Activated T-cell treated with anti-CD3 and anti-CD28 coated beads for 4 hours (primary cell): Measurements from ENCODE around the gene RAP1GAP2.

Experiments used
- DNase-seq: peaks from one replicate; pipeline ENCODE4 v3.0.0-alpha.2; 2020

Gene RAP1GAP2

DNA sequence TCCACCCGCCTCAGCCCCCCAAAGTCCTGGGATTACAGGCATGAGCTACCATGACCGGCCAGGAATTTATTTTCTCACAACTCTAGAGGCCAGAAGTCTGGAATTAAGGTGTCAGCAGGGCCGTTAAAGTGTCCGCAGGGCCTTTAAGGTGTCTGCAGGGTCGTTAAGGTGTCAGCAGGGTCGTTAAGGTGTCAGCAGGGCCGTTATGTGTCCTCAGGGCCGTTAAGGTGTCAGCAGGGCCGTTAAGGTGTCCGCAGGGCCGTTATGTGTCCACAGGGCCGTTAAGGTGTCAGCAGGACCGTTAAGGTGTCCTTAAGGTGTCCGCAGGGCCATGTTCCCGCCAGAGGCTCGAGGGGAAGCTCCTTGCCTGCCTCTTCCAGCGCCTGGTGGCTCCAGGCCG lies 125.2 kb downstream of the RAP1GAP2 start:
- DNase-seq: no peak

DNA sequence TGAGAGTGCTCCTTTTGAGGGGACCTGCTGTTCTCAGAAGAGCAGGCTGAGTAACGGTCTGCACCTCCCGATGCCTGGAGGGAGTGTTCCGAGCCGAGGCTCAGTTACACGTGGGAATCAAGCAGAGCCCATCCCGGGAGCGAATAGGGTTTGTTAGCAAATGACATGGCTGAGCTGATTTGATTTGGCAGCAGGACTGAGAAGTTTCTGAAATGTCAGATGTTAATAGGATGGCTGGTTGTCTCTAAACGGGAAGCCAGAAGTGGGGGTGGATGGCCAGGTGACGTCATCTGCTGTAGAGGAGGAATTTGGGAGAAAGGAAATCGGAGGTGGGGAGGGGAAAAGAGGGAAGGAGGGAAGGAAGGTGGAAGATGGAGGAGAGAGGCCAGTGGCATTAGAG lies 128.0 kb downstream of the RAP1GAP2 start:
- no peak for DNase-seq

DNA sequence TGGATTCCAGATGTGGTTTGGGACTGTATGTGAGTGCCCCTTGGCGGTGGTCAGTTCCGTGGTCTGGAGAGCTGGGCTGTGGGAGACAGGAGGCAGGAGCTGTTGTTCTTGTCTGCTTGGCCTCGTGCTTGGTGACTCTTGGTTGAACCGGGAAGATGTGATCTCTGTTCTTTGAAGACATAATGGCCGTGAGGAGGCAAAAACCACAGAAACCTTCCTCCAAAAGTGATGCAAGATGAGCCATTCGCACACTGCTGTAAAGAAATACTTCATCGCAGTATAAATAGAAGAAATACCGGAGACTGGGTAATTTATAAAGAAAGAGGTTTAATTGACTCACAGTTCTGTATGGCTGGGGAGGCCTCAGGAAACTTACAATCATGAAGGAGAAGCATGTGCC lies 128.8 kb downstream of the RAP1GAP2 start:
- no peak for DNase-seq

DNA sequence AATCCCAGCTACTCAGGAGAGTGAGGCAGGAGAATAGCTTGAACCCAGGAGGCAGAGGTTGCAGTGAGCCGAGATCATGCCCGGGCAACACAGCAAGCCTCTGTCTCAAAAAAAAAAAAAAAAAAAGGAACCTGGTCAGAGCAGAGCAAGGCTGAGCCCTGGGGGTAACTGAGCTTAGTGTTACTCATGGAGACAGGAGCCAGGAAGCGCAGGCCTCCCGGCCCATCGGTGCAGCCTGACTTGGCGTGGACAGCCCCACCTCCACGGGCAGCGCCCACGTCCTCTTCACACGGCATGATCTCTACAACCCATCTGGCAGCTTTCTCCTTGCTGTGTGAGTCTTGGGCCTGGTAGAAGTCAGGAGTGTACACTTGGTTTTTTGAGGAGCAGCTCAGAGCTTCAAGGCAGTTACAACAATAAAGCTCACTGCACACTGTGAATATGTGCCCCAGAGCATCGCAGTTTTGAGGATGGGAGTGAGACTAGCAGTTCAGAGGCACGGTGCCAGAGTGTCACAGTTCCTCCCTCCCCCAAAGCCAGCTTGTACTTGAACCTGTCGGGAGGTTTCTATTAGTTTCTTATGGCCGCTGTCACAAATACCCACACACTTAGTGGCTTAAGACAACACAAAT lies 129.9 kb downstream of the RAP1GAP2 start:
- no peak for DNase-seq

DNA sequence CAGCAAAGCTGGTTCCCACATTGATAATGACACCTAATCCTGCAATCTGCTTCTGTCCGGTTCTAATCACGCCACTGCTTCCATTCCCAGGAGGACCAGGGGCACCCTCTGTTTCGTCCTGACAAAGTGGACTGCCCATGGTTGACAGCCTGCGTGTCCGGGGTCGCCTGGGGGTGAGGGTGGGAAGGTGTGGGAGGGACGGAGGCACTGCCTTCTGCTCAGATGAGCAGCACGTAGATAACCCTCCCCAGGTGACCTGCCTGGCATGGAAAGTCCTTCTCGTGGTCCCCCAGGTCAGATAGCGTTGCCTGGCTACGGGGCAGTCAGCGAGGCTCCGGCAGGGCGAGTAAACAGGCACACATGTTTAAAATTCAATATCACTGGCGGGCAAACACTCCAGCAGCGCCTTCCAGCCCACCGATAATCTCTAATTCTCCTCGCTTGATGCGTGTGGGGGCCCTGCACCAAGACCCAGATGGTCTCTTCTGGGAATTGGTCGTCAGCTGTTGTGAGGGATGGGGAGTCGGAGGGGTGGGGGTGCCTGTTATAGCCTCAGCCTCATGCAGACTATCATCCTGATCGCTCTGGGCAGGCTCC lies 132.2 kb downstream of the RAP1GAP2 start:
- no peak for DNase-seq

DNA sequence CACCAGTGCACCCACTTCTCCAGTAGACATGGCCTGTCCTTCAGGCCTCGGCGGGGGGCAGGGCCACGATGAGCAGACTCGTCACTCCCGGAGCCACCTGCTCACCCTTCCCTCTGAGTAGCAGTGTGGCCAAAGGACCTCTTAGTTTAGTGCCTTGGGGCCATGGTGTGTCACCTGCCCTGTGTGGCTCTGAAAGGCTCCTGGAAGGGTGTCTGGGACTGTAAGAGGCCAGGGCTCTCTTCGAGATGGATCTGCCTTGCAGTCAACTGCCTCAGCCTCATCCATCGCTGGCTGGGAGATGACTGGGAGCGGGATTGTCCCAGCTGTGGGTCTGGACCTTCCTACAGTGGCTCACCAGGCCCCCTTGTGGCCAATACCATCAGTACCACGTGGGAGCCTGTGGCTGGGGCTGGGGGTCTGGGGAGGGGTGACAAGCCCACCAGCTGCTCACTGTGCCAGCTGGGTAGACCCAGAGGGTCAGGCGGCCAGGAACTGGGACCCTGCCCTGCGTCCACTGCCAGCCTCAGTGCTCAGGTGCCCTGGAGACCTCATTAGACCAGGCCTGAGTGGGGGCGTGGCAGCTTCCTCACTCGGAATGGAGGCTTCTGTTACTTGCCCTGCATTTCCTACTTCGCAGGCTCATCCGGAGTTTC lies 133.8 kb downstream of the RAP1GAP2 start:
- DNase-seq: peak; percentile 5

DNA sequence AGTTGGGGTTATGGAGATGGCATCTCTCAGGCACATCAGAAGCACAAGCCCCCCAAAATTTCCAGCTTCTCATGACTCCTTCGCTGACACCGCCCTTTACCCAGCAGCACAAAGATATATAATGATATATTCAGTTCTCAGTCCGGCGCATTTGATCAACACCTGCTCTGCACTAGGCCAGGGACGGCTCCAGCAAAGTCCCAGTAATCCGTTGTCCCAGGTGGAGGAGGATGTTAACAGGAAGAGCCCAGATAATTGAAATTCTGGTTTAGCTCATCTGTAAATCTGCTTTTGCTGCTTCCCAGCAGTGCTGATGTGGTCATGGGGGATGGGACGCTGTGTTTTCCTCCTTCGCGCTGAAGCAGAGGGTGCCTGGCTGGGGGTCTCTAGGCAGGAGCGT lies 135.6 kb downstream of the RAP1GAP2 start:
- DNase-seq: no peak

DNA sequence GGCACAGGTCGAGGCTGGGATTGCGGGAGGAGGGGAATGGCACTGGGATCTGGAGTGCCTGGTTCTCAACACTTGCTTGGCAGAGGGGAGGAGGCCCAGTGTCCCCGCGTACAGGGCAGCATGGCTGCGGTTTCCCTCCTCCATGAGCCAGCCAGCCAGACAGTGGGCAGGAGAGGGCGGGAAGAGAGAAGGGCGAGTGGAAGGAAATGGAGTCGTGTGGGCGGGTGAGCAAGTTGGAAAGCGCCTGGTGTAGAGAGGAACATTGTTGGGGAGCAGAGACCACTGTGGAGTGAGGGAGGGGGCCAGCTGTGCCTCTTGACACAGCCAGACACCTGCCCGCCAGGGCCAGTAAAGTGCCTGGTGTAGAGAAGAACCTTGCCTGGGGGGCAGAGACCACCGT lies 136.7 kb downstream of the RAP1GAP2 start:
- no peak for DNase-seq

DNA sequence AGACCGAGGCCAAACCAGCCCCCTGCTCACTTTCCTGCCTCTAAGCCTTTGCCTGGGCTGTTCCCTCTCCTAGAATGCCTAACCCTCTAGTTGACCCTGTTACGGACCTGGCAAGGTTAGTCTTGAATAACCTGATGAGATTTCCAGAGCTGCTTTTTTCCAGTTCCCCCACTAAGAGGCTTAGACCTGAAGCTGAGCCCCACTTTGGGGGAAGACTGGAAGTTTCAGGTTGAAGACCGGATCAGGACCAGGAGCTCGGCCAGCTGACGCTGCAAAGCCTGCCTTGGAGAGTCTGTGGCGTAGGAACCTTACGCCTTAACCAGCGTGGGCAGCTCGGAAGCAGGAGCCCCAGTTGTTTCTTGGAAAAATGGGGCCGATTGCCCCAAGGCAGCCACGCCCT lies 137.4 kb downstream of the RAP1GAP2 start:
- no peak for DNase-seq

DNA sequence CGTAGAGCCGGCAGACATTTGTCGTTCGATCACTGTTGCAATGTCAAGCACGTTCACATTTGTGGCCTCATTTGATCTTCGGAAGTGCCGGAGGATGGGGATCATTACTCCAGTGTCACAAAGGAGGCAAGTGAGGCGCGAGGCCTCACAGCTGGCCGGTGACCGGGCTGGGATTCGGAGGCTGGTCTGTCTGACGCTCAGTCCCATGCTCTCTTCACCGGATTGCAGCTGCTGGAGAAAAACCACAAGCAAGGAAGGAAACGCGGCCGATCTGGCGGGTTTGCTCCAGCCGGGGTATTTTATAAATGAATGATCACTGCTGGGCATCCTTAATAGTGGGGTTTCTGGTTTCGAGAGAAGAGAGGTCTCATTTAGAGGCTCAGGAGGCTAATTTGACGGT lies 139.4 kb downstream of the RAP1GAP2 start:
- no peak for DNase-seq

DNA sequence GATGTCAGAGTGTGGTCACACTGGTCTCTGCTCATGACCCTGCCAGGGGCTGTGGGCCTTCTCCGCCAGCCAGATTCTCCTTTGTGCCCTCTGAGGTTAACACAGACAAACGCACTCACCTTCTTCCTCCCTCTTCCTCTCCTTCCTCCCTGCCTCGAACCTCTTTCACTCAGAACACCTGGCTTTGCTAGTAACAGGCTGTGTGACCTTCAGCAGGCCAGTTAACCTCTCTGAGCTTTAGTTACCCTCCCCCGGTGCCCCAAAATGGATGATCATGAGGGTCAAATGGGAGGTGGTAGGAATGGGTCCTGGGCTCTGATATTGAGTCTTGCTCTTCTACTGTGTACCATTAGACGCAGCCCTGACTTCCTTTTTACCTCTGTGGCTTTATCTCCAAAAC lies 140.1 kb downstream of the RAP1GAP2 start:
- no peak for DNase-seq

DNA sequence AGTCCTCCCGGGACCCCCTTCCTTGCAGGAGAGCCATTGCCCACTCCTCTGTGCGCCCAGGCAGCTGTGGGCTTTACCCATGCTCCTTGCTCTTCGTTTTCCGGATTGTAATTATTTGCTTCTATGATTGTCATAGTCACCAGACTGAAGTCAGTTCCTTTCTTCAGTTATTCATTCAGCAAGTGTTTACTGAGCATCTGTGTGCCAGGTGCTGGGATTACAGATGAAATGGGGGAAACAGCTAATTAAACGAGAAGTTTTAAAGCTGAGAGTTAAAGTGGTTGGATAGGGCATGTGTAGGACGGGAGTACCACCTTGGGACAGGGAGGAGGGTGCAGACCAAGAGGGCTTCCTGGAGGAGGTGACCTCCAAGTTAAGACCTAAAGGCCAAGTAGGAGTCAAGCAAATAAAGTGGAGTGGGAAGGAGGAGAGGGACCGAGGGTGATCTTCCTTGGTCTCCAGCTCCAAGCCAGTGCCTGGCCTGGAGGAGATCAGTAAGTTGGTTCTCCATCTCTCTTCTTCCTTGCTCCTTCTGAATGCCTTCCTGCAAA lies 140.6 kb downstream of the RAP1GAP2 start:
- no peak for DNase-seq

DNA sequence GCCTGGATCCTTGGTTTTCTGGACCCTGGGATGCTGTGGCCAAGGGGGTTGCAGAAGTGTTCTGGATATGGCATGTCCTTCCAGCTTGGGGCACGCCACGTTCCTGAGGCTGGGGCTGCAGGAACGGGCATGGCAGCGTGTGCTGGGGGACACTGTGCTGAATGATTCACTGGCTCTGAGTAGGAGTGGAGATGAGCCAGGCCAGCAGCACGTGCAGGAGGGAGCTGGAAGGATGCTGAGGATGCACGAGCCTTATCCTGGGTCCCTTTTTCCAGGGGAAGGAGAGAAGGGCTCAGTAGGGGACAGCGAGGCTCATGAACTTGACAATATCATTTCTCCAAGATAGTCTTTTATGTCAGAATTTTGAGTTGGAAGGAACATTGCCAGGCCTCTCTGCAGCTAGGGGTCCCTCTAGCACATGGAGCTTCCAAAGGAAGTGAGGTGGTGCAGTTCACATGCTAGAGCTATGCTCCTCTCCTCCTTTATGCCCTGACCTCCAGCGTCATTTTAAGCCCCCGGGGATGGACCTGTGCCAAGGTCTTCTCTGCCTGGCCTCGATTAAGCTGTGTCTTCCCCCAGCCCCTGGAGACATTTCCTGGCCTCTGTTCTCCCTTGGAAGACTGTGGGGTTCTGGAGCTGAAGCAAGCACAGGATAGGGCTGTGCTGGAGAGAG lies 141.2 kb downstream of the RAP1GAP2 start:
- no peak for DNase-seq

DNA sequence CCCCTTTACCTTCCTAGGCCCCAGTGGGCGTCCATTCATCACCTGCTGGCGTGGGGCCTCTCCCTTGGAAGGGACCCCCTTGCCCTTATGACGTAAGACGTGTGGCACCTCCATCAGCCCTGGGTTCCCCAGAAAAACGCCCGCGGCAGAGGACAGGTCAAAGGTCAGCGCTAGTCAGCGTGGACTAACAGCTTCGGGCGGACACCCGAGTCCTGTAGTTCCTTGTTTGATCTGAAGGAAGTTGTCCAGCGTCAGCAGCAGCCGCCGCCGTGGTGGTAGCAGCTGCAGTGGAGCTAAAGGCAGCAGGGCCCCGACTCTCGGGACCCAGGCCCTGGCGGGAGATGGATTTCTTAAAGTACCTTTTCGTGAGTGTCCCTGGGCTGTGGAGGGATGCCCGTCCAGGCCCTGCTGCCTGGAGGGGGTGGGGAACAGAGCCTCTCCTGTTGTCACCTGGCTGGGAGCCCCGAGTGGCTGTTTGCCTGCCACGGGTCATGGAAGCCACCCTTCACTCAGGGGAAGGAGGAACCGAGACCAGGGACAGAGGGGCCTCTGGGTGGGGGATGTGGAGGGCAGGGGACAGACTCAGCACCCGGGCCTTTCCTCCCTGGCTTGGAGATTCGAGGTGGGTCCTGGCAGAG lies 143.6 kb downstream of the RAP1GAP2 start:
- no peak for DNase-seq

DNA sequence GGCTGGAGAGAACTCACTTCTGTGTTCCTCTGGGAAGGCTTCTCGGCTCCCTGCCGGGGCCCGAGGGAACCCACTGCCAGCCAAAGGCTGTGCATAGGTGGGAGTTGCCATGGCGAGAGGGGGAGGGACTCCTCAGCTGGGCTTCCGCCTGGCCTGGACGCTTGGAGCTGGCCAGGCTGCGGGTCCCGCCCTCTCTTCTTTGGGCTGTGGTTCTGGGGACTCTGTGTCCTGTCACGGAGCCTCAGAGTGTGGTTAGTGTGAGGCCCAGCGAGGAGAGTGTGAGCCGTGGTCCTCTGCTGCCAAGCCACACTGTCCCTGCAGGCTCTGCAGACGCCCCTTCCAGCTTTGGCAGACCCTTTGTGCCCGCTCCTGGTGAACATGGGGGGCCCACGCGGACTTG lies 144.1 kb downstream of the RAP1GAP2 start:
- DNase-seq: no peak

DNA sequence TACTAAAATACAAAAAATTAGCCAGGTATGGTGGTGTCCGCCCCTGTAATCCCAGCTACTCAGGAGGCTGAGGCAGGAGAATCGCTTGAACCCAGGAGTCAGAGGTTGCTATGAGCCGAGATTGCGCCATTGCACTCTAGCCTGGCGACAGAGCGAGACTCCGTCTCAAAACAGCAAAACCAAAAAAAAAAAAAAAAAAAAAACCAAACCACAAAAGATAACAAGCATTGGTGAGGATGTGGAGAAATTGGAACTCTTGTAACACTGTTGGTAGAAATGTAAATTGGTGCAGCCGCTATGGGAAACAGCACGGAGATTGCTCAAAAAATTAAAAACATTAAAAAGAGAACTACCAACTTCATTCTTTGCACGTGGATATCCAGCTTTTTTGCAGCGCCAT lies 147.7 kb downstream of the RAP1GAP2 start:
- no peak for DNase-seq

DNA sequence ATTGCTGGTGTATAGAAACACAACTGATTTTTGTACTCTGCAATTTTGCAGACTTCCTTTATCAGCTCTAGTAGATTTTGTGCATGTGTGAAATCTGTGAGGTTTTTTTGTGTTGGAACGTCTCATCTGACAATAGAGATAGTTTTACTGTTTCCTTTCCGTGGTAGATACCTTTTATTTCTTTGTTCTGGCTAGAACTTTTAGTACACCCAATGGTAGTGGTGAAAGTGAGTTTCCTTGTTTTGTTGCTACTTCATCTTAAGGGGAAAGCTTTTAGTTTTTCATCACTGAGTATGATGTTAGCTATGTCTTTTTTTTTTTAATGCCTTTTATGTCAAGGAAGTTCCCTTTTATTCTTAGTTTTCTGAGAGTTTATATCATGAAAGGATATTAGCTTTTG lies 149.1 kb downstream of the RAP1GAP2 start:
- DNase-seq: no peak

DNA sequence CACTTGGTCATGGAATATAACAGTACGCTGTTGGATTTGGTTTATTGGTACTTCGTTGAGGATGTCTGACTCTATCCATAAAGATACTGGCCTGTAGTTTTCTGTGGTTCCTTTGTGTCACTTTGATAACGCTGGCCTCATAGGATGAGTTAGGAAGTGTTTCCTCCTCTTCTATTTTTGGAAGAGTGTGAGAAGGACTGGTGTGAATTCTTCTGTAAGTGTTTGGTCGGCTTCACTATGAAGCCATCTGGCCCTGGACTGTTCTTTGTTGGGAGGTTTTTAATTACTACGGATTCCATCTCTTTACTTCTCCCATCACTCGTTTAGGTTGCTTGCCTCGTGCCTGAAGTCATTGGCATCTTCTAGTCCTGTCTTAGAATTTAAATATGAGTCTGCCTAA lies 149.9 kb downstream of the RAP1GAP2 start:
- no peak for DNase-seq

DNA sequence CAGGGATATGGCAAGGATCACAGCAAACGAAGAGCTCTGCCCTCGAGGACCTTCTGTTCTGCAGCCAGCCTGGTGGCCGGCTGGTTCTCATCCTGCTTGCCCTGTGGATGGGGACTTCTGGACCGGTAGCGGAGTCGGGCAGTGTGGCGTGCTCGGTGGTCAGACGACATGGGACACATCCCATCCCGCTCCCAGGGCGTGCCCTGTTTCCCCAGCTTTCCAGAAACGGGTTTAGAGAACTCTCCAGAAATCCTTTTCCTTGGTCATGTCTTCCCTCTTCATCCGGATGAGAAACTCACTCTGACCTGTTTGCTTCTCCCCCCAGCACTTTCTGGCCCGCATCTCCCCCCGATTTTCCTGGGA lies 151.3 kb downstream of the RAP1GAP2 start:
- no peak for DNase-seq

DNA sequence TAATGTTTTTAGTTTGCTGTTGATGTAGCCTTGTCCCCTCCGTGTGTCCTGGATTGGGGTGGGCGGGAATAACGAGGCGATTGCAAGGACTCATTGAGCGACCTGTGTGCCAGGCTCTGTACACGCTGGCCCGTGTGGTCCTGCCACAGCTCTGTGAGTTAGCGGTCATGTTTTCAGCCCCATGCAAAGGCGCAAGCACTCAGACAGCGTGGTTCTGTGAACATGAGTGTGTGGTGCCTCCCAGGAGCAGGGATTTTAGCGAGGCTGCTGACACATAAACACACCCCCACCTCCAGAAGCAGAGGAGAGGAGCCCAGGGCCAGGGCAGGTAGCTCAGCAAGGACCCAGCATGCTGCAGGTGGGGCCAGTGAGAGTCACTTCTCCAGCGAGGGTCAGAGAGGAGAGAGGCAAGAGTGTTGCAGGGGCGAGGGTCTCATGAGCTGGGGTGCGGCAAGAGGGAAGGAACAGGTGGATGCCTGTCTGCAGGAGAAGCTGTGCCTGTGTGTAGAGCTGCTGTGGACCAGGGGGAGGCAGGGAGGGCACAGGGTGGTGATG lies 151.8 kb downstream of the RAP1GAP2 start:
- DNase-seq: no peak

DNA sequence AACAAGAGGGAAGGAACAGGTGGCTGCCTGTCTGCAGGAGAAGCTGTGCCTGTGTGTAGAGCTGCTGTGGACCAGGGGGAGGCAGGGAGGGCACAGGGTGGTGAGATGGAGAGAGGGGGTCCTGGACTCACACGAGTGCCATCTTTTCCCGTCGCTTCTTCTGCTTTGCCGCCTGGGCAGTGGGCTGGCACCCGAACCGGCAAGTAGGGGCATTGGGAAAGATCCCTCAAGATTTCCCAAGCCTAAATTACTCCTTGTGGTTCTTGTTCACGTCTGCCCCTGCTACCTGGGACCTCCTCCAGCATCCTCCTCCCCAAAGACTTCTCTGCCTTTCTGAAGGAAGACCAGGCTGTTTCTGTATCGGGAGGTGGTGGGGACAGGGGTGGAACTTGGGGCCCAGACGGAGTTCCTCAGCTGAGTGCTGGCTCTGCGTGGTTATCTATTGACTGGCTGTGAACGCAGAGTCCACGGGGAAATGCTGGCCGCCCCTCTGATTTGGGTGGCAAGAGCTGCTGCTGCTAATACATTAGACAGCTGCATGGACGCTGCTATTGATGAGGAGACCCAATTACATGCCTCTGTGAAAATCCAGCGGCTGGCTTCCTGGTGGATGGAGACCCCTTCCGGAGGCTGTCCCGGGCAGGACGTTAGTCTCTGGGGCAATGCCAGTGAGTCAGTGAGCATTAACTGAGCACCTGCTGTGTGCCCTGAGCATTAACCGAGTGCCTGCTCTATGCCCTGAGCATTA lies 152.7 kb downstream of the RAP1GAP2 start:
- DNase-seq: no peak

DNA sequence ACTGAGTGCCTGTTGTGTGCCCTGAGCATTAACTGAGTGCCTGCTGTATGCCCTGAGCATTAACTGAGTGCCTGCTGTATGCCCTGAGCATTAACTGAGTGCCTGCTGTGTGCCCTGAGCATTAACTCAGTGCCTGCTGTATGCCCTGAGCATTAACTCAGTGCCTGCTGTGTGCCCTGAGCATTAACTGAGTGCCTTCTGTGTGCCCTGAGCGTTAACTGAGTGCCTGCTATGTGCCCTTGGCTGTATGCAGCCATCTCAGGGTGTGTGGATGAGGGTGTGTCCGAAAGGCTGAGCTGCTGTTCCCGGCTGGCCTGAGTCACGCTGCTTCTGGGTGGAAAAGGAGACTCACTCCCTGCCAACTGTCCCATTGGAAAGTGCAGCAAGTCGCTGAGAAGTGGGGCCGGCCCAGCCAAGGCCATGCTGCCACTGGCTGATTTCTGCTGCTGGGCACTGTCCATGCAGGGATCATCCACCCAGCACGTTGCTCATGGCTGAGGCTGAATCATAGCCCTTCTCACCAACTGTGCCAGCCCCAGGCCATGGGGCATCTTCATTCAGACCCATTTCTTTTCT lies 153.3 kb downstream of the RAP1GAP2 start:
- no peak for DNase-seq
